GM19372 (cell line): Measurements from ENCODE around the gene HMGXB4.

ENCODE experiments used
- ATAC-seq: cut with Tn5 transposase; IDR thresholded peaks from one replicate; pipeline ENCODE4 v1.9.1; 2021; ENCODE audit warnings: mild to moderate bottlenecking, low read depth, moderate library complexity; ENCODE audit not compliant: unreplicated experiment

The HMGXB4 gene

GRCh38 chr22:35324762-35325161 lies 67.5 kb downstream of the HMGXB4 start:
- no peak for ATAC-seq

GRCh38 chr22:35325209-35325608 lies 67.9 kb downstream of the HMGXB4 start:
- no peak for ATAC-seq

- no peak for ATAC-seq
Observed at GRCh38 chr22:35326854-35327562, 69.7 kb downstream of the HMGXB4 start.

GRCh38 chr22:35327690-35328471 lies 70.6 kb downstream of the HMGXB4 start:
- no peak for ATAC-seq

- ATAC-seq = no peak
Observed at GRCh38 chr22:35328472-35328885, 71.2 kb downstream of the HMGXB4 start.

- no peak for ATAC-seq
Observed at GRCh38 chr22:35329114-35329847, 72.0 kb downstream of the HMGXB4 start.

- ATAC-seq = no peak
Observed at GRCh38 chr22:35330258-35330861, 73.1 kb downstream of the HMGXB4 start.

- no peak for ATAC-seq
Observed at GRCh38 chr22:35332278-35332677, 75.0 kb downstream of the HMGXB4 start.

GRCh38 chr22:35333220-35333619 lies 75.9 kb downstream of the HMGXB4 start:
- ATAC-seq = no peak

GRCh38 chr22:35334004-35334403 lies 76.7 kb downstream of the HMGXB4 start:
- ATAC-seq = no peak

- no peak for ATAC-seq
Observed at GRCh38 chr22:35335468-35335867, 78.2 kb downstream of the HMGXB4 start.

- ATAC-seq = no peak
Observed at GRCh38 chr22:35335936-35336781, 78.9 kb downstream of the HMGXB4 start.

GRCh38 chr22:35337932-35338331 lies 80.6 kb downstream of the HMGXB4 start:
- ATAC-seq = no peak

GRCh38 chr22:35341090-35341874 lies 84.0 kb downstream of the HMGXB4 start:
- ATAC-seq = no peak

GRCh38 chr22:35342390-35342789 lies 85.1 kb downstream of the HMGXB4 start:
- no peak for ATAC-seq

- ATAC-seq = no peak
Observed at GRCh38 chr22:35343664-35344550, 86.6 kb downstream of the HMGXB4 start.

- ATAC-seq = no peak
Observed at GRCh38 chr22:35344956-35345690, 87.8 kb downstream of the HMGXB4 start.
